ENCODE results near the gene GPR39. TPM values are rescaled to one million over a fixed set of nuclear protein-coding genes. Genes with fewer than 3 reads are reported as not detected.

Gene GPR39
- total RNA-seq, 4 donors from 2014 or later = 2.8 to 9.7 (median 5.4) TPM

GRCh38 chr2:132641819-132642218 lies 225.2 kb downstream of the GPR39 start:
- H3K9me3 ChIP-seq = no peaks in the 10 kb centered on the region
- no peak for DNase-seq
- no peaks in the 10 kb centered on the region for H3K36me3 ChIP-seq
- no peaks in the 10 kb centered on the region for H3K4me1 ChIP-seq
- no peak for TF ChIP-seq CTCF (IDR thresholded peaks at IDR 0.05)
- TF ChIP-seq POLR2A (IDR thresholded peaks at IDR 0.05) = no peak
- no peaks in the 10 kb centered on the region for H3K27me3 ChIP-seq
- no peak overlapping the region for H3K27ac ChIP-seq
- intact Hi-C loops (cut with DNase I) = no loop called here
- no peak overlapping the region for H3K4me3 ChIP-seq (replicated peaks in 1 of 3)

GRCh38 chr2:132642415-132642814 lies 225.8 kb downstream of the GPR39 start:
- no peak overlapping the region for H3K4me3 ChIP-seq (replicated peaks in 1 of 3)
- TF ChIP-seq POLR2A (IDR thresholded peaks at IDR 0.05) (no peak), CTCF (IDR thresholded peaks at IDR 0.05) (no peak)
- no peaks in the 10 kb centered on the region for H3K9me3 ChIP-seq
- H3K36me3 ChIP-seq = no peaks in the 10 kb centered on the region
- 74 to 82% methylated on average over 2 of the region's 2 CpGs for WGBS, 2 donors
- DNase-seq = no peak
- no peaks in the 10 kb centered on the region for H3K27me3 ChIP-seq
- intact Hi-C loops (cut with DNase I) = no loop called here
- no peaks in the 10 kb centered on the region for H3K4me1 ChIP-seq
- no peak overlapping the region for H3K27ac ChIP-seq

- Histone ChIP-seq H3K4me3 (replicated peaks in 1 of 3) (no peak overlapping the region), H3K4me1 (no peaks in the 10 kb centered on the region), H3K27ac (no peak overlapping the region), H3K36me3 (no peaks in the 10 kb centered on the region), H3K9me3 (no peaks in the 10 kb centered on the region), H3K27me3 (no peaks in the 10 kb centered on the region)
- TF ChIP-seq CTCF (IDR thresholded peaks at IDR 0.05) (no peak), POLR2A (IDR thresholded peaks at IDR 0.05) (no peak)
- 84 to 86% methylated on average over 31 to 35 of the region's 35 CpGs for WGBS, 2 donors
- peak; percentile 31 to 53 for DNase-seq
- intact Hi-C loops (cut with DNase I) = no loop called here
Measured at GRCh38 chr2:132645176-132645575, 228.6 kb downstream of the GPR39 start.

GRCh38 chr2:132645722-132646539 lies 229.3 kb downstream of the GPR39 start:
- WGBS, 2 donors = 85 to 91% methylated on average over 18 of the region's 18 CpGs
- TF ChIP-seq CTCF (IDR thresholded peaks at IDR 0.05) (no peak), POLR2A (IDR thresholded peaks at IDR 0.05) (no peak)
- no peak overlapping the region for H3K27ac ChIP-seq
- H3K36me3 ChIP-seq = no peaks in the 10 kb centered on the region
- no peaks in the 10 kb centered on the region for H3K4me1 ChIP-seq
- no peaks in the 10 kb centered on the region for H3K9me3 ChIP-seq
- H3K27me3 ChIP-seq = no peaks in the 10 kb centered on the region
- no peak for DNase-seq
- intact Hi-C loops (cut with DNase I) = no loop called here
- H3K4me3 ChIP-seq (replicated peaks in 1 of 3) = no peak overlapping the region

- Histone ChIP-seq H3K4me3 (replicated peaks in 1 of 3) (no peak overlapping the region), H3K27ac (no peak overlapping the region), H3K27me3 (no peaks in the 10 kb centered on the region), H3K9me3 (no peaks in the 10 kb centered on the region), H3K4me1 (no peaks in the 10 kb centered on the region), H3K36me3 (no peaks in the 10 kb centered on the region)
- WGBS, 2 donors = 59 to 70% methylated on average over 8 of the region's 8 CpGs
- DNase-seq = no peak
- intact Hi-C loops (cut with DNase I) = no loop called here
- TF ChIP-seq CTCF (IDR thresholded peaks at IDR 0.05) = no peak
- TF ChIP-seq POLR2A (IDR thresholded peaks at IDR 0.05) = no peak
Measured at GRCh38 chr2:132646540-132647108, 230.0 kb downstream of the GPR39 start.

All from thyroid gland (tissue), 4 donors.